DND-41 (cell line): ENCODE results near the gene ROCK2.

ENCODE experiments used
- ATAC-seq: fragments of 200-7000 bp; cut with Tn5 transposase; 3 replicates; pipeline ENCODE4 v1.9.1; 2021; ENCODE audit warnings: low read depth; ENCODE audit not compliant: insufficient read depth
- DNase-seq: peaks from one replicate; pipeline ENCODE4 v3.0.0-alpha.2; 2020
- H2AFZ ChIP-seq: 2 replicates; pipeline ENCODE4 v1.6.0; 2012; ENCODE audit warnings: low read depth, low read length
- H3K27ac ChIP-seq: 2 replicates; pipeline ENCODE4 v1.5.1; 2012; ENCODE audit warnings: low read length, inconsistent platforms
- H3K27me3 ChIP-seq: fragments of 200-600 bp; sonication (generic); 2 replicates; pipeline ENCODE4 v1.6.0; 2012; ENCODE audit warnings: low read length, mild to moderate bottlenecking, inconsistent platforms; ENCODE audit not compliant: insufficient read depth, poor library complexity
- H3K36me3 ChIP-seq: 2 replicates; pipeline ENCODE4 v1.5.1; 2012; ENCODE audit warnings: low read length, inconsistent platforms; ENCODE audit not compliant: insufficient read depth
- H3K4me1 ChIP-seq: 2 replicates; pipeline ENCODE4 v1.5.1; 2012; ENCODE audit warnings: mild to moderate bottlenecking, low read length; ENCODE audit not compliant: insufficient read depth
- H3K4me2 ChIP-seq: 2 replicates; pipeline ENCODE4 v1.6.0; 2012; ENCODE audit warnings: mild to moderate bottlenecking, moderate library complexity, low read length, inconsistent platforms; ENCODE audit not compliant: insufficient read depth
- H3K4me3 ChIP-seq, 2 experiments: fragments of 200-600 bp in 1 of 2; shearing (Covaris generic) in 1 of 2; 2 replicates each; pipeline ENCODE4 v1.5.1; 2012 to 2016; ENCODE audit warnings: inconsistent platforms in 2 of 2, low read length in 2 of 2, mild to moderate bottlenecking in 2 of 2, low read depth in 1 of 2, moderate library complexity in 1 of 2
- H3K79me2 ChIP-seq: 2 replicates; pipeline ENCODE4 v1.6.0; 2012; ENCODE audit warnings: low read length, inconsistent platforms; ENCODE audit not compliant: insufficient read depth
- H3K9ac ChIP-seq: 2 replicates; pipeline ENCODE4 v1.6.0; 2012; ENCODE audit warnings: low read depth, mild to moderate bottlenecking, inconsistent platforms, low read length, moderate library complexity
- H3K9me3 ChIP-seq: 2 replicates; pipeline ENCODE4 v1.5.1; 2012; ENCODE audit warnings: low read length, moderate library complexity, mild to moderate bottlenecking, inconsistent platforms; ENCODE audit not compliant: insufficient read depth, severe bottlenecking
- H4K20me1 ChIP-seq: 2 replicates; pipeline ENCODE4 v1.6.0; 2012; ENCODE audit warnings: low read length; ENCODE audit not compliant: insufficient read depth
- CTCF ChIP-seq: IDR thresholded peaks from 2 replicates; pipeline ENCODE4 v1.5.1; 2012; ENCODE audit warnings: borderline replicate concordance, low read length, moderate library complexity, mild to moderate bottlenecking; ENCODE audit not compliant: poor library complexity, severe bottlenecking; ENCODE audit errors: extremely low read depth
- EZH2 ChIP-seq: IDR thresholded peaks from 3 replicates; pipeline ENCODE4 v1.6.1; 2012; ENCODE audit warnings: borderline replicate concordance, low read depth, mild to moderate bottlenecking, moderate library complexity, low read length, inconsistent platforms; ENCODE audit not compliant: severe bottlenecking

Gene ROCK2

DNA sequence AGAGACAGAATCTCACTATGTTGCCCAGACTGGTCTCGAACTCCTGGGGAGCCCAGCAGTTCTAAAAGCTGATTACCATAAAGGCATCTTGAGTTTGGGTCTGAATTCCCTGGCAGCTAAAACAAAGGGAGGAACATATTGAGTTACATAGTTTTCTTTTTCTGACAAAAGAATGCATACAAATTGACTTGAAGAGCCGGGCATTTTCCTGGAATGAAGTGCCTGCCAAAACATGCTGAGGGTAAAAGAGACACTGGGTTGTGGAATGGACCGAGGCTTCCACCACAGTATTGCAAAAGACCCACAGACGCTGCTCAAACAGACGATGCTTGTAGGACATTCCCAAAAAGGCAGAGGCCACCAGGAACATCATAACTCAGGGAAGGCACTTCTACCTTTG, 35.1 kb upstream of the ROCK2 start:
- ATAC-seq, result no peak
- Histone ChIP-seq H3K4me1 (no peaks in the 10 kb centered on the region), H3K27ac (no peak overlapping the region), H3K9ac (no peak overlapping the region), H3K79me2 (no peaks in the 10 kb centered on the region), H3K9me3 (no peaks in the 10 kb centered on the region), H3K27me3 (no peaks in the 10 kb centered on the region), H3K36me3 (no peaks in the 10 kb centered on the region), H3K4me2 (no peak overlapping the region), H4K20me1 (no peaks in the 10 kb centered on the region), H3K4me3 (no peak overlapping the region), H2AFZ (no peak overlapping the region)
- TF ChIP-seq CTCF, result no peak
- no peak for TF ChIP-seq EZH2
- DNase-seq, result no peak

DNA sequence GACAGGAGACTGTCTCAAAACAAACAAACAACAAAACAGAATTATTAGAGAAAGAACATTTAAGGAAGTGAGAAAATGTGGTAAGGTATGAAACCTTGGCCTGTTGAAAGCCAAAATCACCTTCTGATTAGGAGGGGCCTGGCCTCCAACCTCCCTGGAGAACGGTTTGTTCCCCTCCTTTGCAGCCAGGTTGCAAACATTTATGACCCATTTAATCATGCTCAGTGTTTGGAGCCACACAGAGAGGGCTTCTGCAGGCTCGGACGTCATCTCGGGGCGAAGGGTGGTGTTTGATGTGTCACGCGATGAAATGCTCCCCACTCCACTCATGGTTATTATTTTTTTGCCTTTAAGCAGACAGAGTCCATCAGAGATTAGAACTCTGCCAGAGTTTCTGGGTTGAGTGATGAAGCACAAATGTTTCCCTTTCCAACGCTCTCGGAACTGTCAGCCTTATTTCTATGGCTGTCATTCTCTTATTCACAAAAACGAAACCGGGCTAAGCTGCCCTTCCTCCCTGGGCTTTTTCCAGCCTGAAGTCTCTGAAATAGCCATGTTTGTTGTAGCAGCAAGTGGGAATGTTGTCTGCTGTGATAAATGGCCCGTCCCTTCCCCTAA, 33.6 kb upstream of the ROCK2 start:
- Histone ChIP-seq H3K4me2 (no peak overlapping the region), H3K27me3 (no peaks in the 10 kb centered on the region), H3K9me3 (no peaks in the 10 kb centered on the region), H2AFZ (no peak overlapping the region), H4K20me1 (no peaks in the 10 kb centered on the region), H3K4me1 (no peaks in the 10 kb centered on the region), H3K4me3 (no peak overlapping the region), H3K27ac (no peak overlapping the region), H3K9ac (no peak overlapping the region), H3K36me3 (no peaks in the 10 kb centered on the region), H3K79me2 (no peaks in the 10 kb centered on the region)
- TF ChIP-seq EZH2 (no peak), CTCF (no peak)
- DNase-seq (no peak), ATAC-seq (no peak)

DNA sequence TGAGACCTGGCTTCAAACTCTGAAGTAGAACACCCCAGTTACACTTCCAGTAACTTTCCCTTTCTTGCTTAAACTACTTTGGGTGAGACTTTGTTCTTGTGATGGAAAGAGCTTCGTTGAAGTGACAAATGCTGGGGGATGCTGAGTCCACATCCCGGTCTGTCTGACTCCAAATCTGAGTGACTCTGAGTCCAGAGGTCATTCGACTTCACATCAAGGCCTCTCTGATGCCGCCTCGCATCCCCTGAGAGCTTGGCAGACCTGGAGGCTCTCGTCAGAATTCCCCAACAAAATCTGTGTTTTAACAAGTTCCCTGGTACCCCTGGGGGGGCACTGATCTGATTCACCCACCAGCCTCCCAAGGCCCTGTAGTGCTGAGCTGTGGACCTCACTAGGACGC, 31.6 kb upstream of the ROCK2 start:
- Histone ChIP-seq H3K27ac (no peak overlapping the region), H3K36me3 (no peaks in the 10 kb centered on the region), H3K79me2 (no peaks in the 10 kb centered on the region), H3K4me1 (no peaks in the 10 kb centered on the region), H3K9ac (no peak overlapping the region), H4K20me1 (no peaks in the 10 kb centered on the region), H3K4me2 (no peak overlapping the region), H2AFZ (no peak overlapping the region), H3K4me3 (no peak overlapping the region), H3K27me3 (no peaks in the 10 kb centered on the region), H3K9me3 (no peaks in the 10 kb centered on the region)
- TF ChIP-seq EZH2 (no peak), CTCF (no peak)
- no peak for ATAC-seq
- DNase-seq, result no peak

- ATAC-seq (no peak), DNase-seq (no peak)
- no peak overlapping the region for H3K9ac ChIP-seq
- H3K4me2 ChIP-seq, result no peak overlapping the region
- no peak for TF ChIP-seq CTCF
- no peak for TF ChIP-seq EZH2
- no peaks in the 10 kb centered on the region for H3K9me3 ChIP-seq
- no peak overlapping the region for H3K27ac ChIP-seq
- H3K27me3 ChIP-seq, result no peaks in the 10 kb centered on the region
- no peak overlapping the region for H3K4me3 ChIP-seq
- no peaks in the 10 kb centered on the region for H3K79me2 ChIP-seq
- no peaks in the 10 kb centered on the region for H3K4me1 ChIP-seq
- H4K20me1 ChIP-seq, result no peaks in the 10 kb centered on the region
- no peak overlapping the region for H2AFZ ChIP-seq
- no peaks in the 10 kb centered on the region for H3K36me3 ChIP-seq
Observed at GRCh38 chr2:11375689-11376027, 31.2 kb upstream of the ROCK2 start.
